Neutrophil (primary cell): ENCODE measurements around the gene MAEA.

Experiments
- H3K27ac ChIP-seq: fragments of 200-600 bp; sonication (generic); 2 replicates; pipeline ENCODE4 v1.5.1; 2016; ENCODE audit warnings: mild to moderate bottlenecking, moderate library complexity
- H3K27me3 ChIP-seq: fragments of 200-600 bp; sonication (generic); 2 replicates; pipeline ENCODE4 v1.6.0; 2016; ENCODE audit warnings: mild to moderate bottlenecking
- H3K36me3 ChIP-seq: fragments of 200-600 bp; sonication (generic); 2 replicates; pipeline ENCODE4 v1.5.1; 2017
- H3K4me1 ChIP-seq, 2 experiments: fragments of 200-600 bp in 1 of 2; sonication (generic) in 1 of 2; 1 replicate in 1 of 2; 2 replicates in 1 of 2; pipeline versions ENCODE4 v1.5.1 to v1.6.1; 2013 to 2016; ENCODE audit warnings: low read depth in 1 of 2, low read length in 1 of 2, mild to moderate bottlenecking in 1 of 2, moderate library complexity in 1 of 2; ENCODE audit not compliant: control insufficient read depth in 1 of 2, insufficient read depth in 1 of 2
- H3K4me3 ChIP-seq, 2 experiments: fragments of 200-600 bp in 1 of 2; sonication (generic) in 1 of 2; 1 replicate in 1 of 2; 2 replicates in 1 of 2; pipeline ENCODE4 v1.5.1; 2013 to 2016; ENCODE audit warnings: low read depth in 1 of 2, low read length in 1 of 2, mild to moderate bottlenecking in 1 of 2, moderate library complexity in 1 of 2
- H3K9me3 ChIP-seq: fragments of 200-600 bp; sonication (generic); 2 replicates; pipeline ENCODE4 v1.5.1; 2016
- TF ChIP-seq, protein P1 (sequence below): fragments of 200-600 bp; sonication (generic); IDR thresholded peaks from 2 replicates; pipeline ENCODE4 v1.5.1; 2016; ENCODE audit warnings: antibody characterized with exemption

Gene MAEA

DNA sequence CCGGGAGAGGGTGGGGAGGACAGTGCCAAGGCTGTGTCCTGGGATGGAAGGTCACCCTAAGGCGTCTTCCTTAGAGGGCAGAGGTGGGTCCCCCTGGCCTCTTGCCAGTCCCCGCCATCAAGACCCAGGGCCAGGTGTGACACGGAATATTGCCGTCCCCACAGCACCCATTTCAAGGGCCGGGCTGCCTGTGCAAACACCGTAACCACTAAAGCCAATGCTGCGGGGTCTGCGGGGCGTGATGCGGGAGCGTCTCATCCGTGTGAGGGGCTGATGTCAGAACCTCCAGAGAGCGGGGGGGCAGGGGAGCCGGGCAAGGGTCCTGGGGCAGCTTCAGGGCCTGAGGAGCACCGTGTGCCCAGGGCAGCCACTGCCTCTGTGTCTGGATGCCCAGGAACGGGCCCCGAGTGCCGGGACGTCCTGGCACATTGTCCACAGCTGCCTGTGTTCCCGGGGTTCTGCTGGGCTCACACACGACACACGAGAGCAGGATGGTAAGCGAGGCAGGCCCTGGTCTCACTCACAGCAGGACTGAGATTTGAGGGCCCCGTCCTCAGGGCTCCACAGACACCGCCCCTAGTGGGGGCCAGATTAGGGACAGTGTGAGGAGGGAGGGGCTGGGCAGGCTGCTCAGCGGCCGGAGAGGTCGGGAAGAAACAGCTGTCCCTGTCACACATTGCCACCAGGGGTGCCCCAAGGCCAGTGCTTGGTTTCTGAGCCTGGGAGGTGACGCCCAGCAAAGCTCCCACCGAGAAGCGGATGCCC, 87.3 kb downstream of the MAEA start:
- no peaks in the 10 kb centered on the region for H3K9me3 ChIP-seq
- H3K4me3 ChIP-seq: no peak overlapping the region
- peaks cover 90% of the 10 kb centered on the region for H3K36me3 ChIP-seq
- no peaks in the 10 kb centered on the region for H3K4me1 ChIP-seq
- no peak overlapping the region for H3K27ac ChIP-seq
- no peaks in the 10 kb centered on the region for H3K27me3 ChIP-seq
- TF ChIP-seq, protein P1, sequence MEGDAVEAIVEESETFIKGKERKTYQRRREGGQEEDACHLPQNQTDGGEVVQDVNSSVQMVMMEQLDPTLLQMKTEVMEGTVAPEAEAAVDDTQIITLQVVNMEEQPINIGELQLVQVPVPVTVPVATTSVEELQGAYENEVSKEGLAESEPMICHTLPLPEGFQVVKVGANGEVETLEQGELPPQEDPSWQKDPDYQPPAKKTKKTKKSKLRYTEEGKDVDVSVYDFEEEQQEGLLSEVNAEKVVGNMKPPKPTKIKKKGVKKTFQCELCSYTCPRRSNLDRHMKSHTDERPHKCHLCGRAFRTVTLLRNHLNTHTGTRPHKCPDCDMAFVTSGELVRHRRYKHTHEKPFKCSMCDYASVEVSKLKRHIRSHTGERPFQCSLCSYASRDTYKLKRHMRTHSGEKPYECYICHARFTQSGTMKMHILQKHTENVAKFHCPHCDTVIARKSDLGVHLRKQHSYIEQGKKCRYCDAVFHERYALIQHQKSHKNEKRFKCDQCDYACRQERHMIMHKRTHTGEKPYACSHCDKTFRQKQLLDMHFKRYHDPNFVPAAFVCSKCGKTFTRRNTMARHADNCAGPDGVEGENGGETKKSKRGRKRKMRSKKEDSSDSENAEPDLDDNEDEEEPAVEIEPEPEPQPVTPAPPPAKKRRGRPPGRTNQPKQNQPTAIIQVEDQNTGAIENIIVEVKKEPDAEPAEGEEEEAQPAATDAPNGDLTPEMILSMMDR: no peak

DNA sequence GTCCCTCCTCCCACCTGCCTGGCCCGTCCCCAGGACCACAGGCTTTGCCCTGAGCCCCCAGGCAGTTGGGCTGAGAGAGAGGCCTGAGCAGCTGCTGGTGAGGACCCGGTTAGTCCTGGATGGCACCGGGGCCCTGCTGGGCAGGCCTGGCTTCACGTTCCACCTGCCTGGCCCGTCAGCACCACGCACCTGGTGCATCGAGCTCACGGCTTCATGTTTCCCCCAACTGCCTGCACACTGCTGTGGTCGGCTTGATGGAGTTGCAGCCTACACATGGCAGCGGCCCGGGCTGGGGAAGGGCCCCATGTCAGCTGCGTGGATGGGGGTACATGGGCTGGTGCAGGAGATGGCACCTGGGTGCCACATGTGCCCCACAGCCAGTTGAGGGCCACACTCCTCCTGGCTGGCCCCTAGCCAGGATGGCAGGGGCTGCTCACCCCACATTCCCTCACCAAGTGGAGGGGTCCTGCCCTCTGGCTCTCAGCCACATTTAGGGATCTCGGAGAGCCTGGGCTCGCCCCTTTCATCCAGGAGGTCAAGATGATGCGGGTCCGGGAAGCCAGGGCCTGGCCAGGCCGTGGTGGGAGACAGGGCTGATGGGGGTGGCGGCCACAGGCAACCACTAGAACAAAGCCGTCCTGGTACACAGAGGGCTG, 88.0 kb downstream of the MAEA start:
- no peak overlapping the region for H3K27ac ChIP-seq
- peaks cover 89% of the 10 kb centered on the region for H3K36me3 ChIP-seq
- no peaks in the 10 kb centered on the region for H3K9me3 ChIP-seq
- TF ChIP-seq, protein P1: no peak
- no peak overlapping the region for H3K4me3 ChIP-seq
- no peaks in the 10 kb centered on the region for H3K4me1 ChIP-seq
- H3K27me3 ChIP-seq: no peaks in the 10 kb centered on the region

DNA sequence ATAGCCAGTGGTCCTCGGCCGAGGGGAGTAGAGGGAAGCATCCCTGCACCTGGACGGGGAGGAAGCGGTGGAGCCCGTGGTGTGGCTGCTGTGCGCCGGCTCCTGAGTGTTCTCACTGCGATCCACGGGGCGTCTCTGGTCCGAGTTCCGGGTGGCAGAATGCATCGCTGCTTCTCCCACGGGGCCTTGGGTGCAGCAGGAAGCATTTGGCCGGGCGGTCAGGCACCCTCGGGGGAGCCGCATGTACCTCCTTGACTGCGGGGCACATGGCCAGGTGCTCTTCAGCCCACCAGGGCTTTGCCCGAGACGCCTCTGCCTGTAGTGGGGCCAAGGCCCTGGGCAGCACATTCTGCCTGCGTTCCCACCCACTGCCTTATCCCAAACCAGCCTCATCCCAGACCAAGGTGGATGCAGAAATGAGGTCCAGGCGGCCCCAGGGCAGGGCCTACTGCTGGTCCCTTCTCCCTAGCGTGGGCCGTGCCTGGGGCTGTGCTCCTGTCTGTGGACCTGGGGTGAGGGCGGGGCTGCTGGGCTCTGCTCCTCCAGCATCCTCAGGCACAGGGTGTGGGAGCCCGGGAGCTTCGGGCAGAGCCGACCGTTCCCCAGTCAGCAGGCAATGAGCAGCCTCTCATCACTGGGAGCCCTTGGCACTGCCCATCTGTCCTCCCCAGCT, 89.0 kb downstream of the MAEA start:
- H3K4me3 ChIP-seq: no peak overlapping the region
- TF ChIP-seq, protein P1: no peak
- peaks cover 89% of the 10 kb centered on the region for H3K36me3 ChIP-seq
- H3K27ac ChIP-seq: no peak overlapping the region
- H3K9me3 ChIP-seq: no peaks in the 10 kb centered on the region
- H3K4me1 ChIP-seq: no peaks in the 10 kb centered on the region
- H3K27me3 ChIP-seq: no peaks in the 10 kb centered on the region

DNA sequence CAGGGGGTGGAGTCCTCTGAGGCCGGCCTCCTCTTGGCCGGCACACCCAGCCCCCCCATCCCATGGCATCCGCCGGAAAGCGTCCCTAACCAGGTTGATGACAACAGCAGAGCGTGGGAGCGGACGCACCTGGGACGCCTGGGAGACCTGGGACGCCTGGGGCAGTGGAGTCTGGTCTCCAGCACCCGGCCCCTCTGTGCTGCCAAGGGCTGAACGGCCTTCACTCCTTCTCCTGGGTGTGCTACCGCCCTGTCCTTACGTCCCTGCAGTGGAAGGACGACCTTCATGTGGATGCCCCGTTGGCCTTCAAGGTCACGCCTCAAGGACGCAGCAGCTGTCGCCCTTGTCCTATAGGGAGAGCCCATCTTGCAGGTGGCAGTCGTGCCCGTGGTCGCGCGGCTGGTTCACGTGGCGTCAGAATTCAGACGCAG, 89.7 kb downstream of the MAEA start:
- H3K9me3 ChIP-seq: no peaks in the 10 kb centered on the region
- no peak overlapping the region for H3K27ac ChIP-seq
- H3K27me3 ChIP-seq: no peaks in the 10 kb centered on the region
- TF ChIP-seq, protein P1: no peak
- peaks cover 89% of the 10 kb centered on the region for H3K36me3 ChIP-seq
- H3K4me1 ChIP-seq: no peaks in the 10 kb centered on the region
- H3K4me3 ChIP-seq: no peak overlapping the region

DNA sequence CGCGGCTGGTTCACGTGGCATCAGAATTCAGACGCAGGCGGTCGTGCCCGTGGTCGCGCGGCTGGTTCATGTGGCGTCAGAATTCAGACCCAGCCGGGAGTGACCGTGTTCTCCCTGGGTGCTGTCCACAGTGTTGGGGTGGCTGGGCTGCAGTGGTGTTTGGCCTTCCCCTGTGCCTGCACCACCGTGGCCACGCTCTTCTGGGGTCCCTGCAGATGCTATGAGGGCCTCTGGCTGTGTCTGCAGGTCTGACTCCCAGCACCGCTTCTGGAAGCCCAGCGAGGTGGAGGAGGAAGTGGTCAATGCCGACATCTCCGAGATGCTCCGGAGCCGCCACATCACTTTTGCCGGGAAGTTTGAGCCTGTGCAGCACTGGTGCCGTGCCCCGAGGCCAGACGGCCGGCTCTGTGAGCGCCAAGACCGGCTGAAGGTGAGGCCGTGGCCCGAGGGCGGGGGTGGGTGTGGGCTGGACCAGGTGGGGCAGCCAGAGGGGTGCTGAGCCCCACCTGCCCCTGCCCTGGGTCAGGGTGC, 90.2 kb downstream of the MAEA start:
- TF ChIP-seq, protein P1: no peak
- no peaks in the 10 kb centered on the region for H3K27me3 ChIP-seq
- H3K36me3 ChIP-seq: peaks cover 89% of the 10 kb centered on the region
- H3K9me3 ChIP-seq: no peaks in the 10 kb centered on the region
- H3K4me3 ChIP-seq: no peak overlapping the region
- H3K4me1 ChIP-seq: no peaks in the 10 kb centered on the region
- H3K27ac ChIP-seq: no peak overlapping the region
